GM21515 (cell line): ENCODE results near the gene UFD1.
"Not testable (repeated sequence)": the region's sequence is repeated elsewhere in the genome, so short reads cannot be mapped to it uniquely, and the experiment has no call there.

Source experiments
- ATAC-seq: cut with Tn5 transposase; IDR thresholded peaks from one replicate; pipeline ENCODE4 v1.9.1; 2021; ENCODE audit not compliant: unreplicated experiment

UFD1 gene

GRCh38 chr22:19450363-19451175, 28.4 kb downstream of the UFD1 start:
- ATAC-seq = no peak

GRCh38 chr22:19449422-19449767, 29.6 kb downstream of the UFD1 start:
- ATAC-seq = no peak

DNA sequence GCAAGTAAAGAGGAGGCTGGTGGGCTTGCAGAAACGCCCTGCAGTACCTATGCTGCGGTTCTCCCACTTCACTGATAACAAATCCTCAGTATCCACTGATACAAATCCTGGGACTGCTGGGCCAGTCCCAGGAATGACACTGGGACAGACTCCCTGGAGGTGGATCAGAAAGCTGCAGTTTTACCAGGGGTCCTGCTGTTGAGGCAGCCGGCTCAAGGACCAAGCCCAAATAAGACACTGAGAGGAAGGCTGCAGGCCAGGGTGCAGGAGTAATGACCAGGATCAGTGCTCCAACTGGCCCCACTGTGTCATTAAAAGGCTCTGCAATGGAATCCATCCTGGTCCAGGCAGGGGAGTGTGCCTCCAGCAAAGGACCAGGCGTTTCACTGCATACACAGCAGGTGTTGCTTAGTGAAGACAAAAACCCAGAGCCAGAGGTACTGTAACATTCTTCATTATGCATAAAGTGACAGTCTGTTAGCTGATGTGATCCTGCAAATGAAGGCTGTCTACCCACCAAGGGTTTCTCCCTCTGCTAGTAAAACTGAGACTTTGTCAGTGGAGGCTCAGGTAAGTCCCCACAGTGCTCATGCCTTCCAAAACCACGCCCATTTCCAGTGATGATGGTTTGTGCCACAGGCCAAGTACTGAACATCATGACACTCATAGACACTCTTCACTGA, 30.1 kb downstream of the UFD1 start:
- ATAC-seq = no peak

GRCh38 chr22:19448076-19448607, 30.9 kb downstream of the UFD1 start:
- peak; percentile 19 for ATAC-seq

- ATAC-seq = peak; percentile 69
Measured at GRCh38 chr22:19447330-19448075, 31.5 kb downstream of the UFD1 start, which contains the start of gene C22orf39. Gene C22orf39, minus strand, starts transcription at chr22:19447711. Its CDS starts 23 bp downstream, at chr22:19447688.

GRCh38 chr22:19446603-19447329, 32.2 kb downstream of the UFD1 start:
- ATAC-seq = peak; percentile 1

DNA sequence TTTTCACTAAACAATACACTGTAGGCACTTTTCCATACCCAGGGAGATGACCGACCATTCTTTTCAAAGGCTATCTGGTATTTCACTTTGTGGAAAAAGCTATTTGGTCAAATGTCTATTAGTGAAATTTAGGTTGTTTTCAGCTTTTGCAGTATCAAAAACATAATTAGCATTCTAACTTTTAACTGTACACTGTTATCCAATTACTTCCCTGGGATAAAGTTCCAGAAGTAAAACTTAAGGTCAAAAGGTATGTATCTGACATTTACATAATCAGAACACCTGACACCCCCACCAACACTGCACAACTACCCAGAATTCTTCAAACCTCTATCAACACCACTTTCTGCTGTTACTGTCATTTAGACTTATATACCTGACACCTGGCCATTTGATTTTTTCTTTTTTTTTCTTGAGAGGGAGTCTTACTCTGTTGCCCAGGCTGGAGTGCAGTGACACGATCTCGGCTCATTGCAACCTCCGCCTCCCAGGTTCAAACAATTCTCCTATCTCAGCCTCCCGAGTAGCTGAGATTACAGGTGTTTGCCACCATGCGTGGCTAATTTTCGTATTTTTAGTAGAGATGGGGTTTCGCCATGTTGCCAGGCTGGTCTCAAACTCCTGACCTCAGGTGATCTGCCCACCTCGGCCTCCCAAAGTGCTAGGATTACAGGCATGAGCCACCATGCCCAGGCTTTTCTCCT, 33.6 kb downstream of the UFD1 start:
- ATAC-seq = not testable (repeated sequence)

- no peak for ATAC-seq
Measured at GRCh38 chr22:19443544-19444211, 35.3 kb downstream of the UFD1 start.

DNA sequence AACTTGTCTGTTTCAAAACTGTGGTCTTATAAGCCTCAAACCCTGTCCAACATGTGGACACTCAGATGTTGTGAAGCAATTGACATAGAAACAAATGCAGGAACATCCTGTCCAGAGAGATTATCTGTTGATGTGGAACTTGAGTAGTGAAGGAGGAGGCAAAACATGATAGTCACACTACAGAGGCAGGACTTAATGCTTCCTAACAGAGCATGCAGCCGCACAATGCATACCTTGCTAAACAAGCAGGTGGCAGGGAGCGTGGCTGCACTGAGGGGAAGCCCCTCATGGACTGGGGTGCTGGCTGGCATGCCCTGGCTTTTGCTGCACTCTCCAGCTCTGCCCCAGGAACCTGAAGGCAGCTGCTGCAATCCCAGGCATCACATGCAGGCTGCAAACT, 36.8 kb downstream of the UFD1 start:
- no peak for ATAC-seq

DNA sequence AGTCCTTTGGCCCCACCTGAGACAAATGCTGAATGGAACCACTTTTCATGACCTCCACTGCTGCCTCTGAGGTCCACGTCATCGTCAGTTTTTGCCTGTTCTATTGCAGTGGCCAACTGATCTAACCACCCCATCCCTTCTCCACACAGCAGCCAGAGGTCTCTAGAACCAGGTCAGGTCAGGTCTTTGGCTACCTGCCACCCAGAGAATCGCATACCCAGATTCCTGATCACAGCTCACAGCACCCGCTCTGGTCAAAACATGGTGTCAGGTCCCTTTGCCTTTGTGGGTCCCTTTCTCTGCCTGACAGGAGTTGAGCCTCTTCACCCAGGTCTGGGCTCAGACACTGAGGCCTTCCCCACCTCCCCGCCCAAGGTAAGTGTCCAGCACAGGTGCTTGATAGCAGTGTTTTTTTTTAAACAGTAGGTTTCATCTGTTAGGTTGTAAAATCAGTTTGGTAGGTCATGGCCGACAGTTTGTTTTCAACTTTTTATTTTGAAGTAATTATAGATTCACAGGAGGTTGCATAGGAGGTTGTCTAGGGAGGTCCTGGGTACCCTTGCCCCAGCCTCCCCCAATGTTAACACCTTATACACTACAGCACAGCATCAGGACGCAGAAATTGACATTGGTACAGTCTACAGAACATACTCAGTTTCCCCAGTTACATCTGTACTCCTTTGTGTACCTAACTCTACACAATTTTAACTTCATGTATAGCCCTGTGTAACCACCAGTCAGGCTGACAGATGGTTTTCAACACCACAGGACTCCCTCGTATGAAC, 38.4 kb downstream of the UFD1 start:
- no peak for ATAC-seq

DNA sequence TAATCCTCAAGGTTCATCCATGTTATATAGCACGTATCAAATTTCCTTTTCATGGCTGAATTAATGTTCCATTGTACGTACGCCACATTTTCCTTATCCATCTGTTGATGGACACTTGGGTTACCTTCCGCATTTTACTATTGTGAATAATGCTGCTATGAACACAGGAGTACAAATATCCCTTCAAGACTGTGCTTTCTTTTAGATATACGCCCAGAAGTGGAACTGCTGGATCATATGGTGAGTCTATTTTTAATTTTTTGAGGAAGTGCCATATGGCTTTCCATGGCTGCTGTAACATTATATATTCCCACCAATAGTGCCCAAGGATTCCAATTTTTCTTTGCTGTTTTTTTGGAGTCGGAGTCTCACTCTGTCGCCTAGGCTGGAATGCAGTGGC, 40.7 kb downstream of the UFD1 start:
- ATAC-seq = no peak

DNA sequence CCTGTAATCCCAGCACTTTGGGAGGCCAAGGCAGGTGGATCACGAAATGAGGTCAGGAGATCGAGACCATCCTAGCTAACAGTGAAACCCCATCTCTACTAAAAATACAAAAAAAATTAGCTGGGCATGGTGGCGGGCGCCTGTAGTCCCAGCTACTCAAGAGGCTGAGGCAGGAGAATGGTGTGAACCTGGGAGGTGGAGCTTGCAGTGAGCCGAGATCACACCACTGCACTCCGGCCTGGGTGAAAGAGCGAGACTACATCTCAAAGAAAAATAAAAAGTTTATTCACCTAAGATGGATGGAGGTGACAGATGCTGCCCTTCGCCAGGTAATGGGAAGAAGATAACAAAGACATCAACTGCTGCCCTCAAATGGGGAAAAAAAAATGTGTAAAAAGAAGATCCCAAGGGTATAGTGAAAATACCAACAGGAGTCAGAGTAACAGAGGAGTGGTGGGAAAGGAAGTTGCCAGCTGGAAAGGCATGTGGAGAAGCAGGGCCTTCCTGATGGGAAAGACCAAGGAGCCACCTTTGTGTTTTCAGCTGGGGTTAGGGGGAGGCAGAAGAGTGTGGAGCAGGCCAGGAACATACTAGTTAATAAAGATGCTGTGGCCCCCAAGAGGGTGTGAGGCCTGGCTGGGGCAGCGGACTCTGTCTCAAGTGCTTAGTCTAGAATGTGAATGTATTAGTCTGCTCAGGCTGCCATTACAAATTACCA, 42.4 kb downstream of the UFD1 start:
- ATAC-seq = not testable (repeated sequence)

- no peak for ATAC-seq
Measured at GRCh38 chr22:19434829-19435580, 44.0 kb downstream of the UFD1 start.

GRCh38 chr22:19434401-19434800, 44.6 kb downstream of the UFD1 start:
- no peak for ATAC-seq

GRCh38 chr22:19432133-19432851, 46.7 kb downstream of the UFD1 start, which contains the start of gene MRPL40:
Gene MRPL40, plus strand, starts transcription at chr22:19432545. Its CDS starts 10 bp downstream, at chr22:19432555.
- peak; percentile 68 for ATAC-seq

DNA sequence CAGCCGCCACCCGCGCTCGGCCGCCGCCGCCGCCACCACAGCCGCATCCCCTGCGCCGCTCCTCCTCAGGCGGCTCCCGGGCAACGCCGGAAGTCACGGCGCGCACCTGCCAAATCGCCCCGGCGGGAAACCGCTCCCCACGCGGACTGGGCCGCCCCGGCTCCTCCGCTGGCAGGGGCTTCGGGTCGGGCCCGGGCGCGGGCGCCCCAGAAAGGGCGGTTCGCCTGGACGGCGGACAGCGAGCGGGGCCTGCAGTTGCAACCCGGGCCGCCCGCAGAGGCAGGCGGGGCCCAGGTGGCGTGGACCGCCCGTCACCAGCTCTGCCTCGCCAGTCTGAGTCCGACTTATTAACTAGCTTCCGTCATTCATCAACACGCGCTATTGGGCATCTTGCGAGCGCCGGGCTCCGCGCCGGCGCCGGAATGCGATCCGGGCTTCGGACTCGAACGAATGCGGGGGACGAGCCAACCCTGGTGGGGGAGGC, 47.3 kb downstream of the UFD1 start, which contains the start of gene HIRA:
HIRA (minus strand) TSS at position 85 of the 484 bp plus-strand sequence. CDS start 257 bp downstream, outside the sequence.
- peak; percentile 43 for ATAC-seq
